Activated CD8-positive, alpha-beta T cell treated with anti-CD3 and anti-CD28 coated beads for 36 hours (primary cell): ENCODE results near the gene GAS6. TPM values are rescaled to one million over a fixed set of nuclear protein-coding genes. Genes with fewer than 3 reads are reported as not detected.

Experiments used
- ATAC-seq: fragments of 200-7000 bp; cut with Tn5 transposase; one replicate; pipeline ENCODE4 v1.10.0; 2021; ENCODE audit warnings: mild to moderate bottlenecking, moderate library complexity
- CTCF ChIA-PET: fragments of 350-600 bp; sonication (Branson Sonifier 250); formaldehyde crosslinking; loops from one replicate; lab custom pipeline; 2021; ENCODE audit warnings: antibody characterized with exemption; lab: Charles Lee
- POLR2A ChIA-PET: fragments of 350-600 bp; sonication (Branson Sonifier 250); formaldehyde crosslinking; loops from one replicate; lab custom pipeline; 2021; ENCODE audit warnings: antibody characterized with exemption; lab: Charles Lee
- DNase-seq: peaks from one replicate; pipeline ENCODE4 v3.0.0-alpha.2; 2020
- H3K27ac Mint-ChIP-seq: one replicate; pipeline ENCODE4 v1.8.0; 2021; ENCODE audit warnings: mild to moderate bottlenecking, mixed read lengths
- H3K27me3 Mint-ChIP-seq: one replicate; pipeline ENCODE4 v1.8.0; 2021; ENCODE audit warnings: mixed read lengths
- H3K36me3 Mint-ChIP-seq: one replicate; pipeline ENCODE4 v1.8.0; 2021; ENCODE audit warnings: low read depth, mixed read lengths
- H3K4me1 Mint-ChIP-seq: one replicate; pipeline ENCODE4 v1.8.0; 2021; ENCODE audit warnings: low read depth, mixed read lengths
- H3K4me3 Mint-ChIP-seq: one replicate; pipeline ENCODE4 v1.8.0; 2021; ENCODE audit warnings: mild to moderate bottlenecking, moderate library complexity, mixed read lengths
- H3K9me3 Mint-ChIP-seq: one replicate; pipeline ENCODE4 v1.8.0; 2021; ENCODE audit warnings: mixed read lengths
- CTCF ChIP-seq: fragments of 200-600 bp; IDR thresholded peaks from one replicate; pipeline ENCODE4 v1.8.0; 2022; ENCODE audit warnings: antibody characterized with exemption, mild to moderate bottlenecking
- intact Hi-C: fragments of 100-400 bp; cut with micrococcal nuclease; formaldehyde crosslinking; loops from one replicate; pipeline ENCODE4 v1.10.0; 2022
- total RNA-seq, 2 experiments: library from RNA; stranded (reverse); gene quantifications; one replicate each; pipeline ENCODE4 v1.2.3, GENCODE V29; 2021

The GAS6 gene
- total RNA-seq, 2 experiments from 2014 or later, result 0.23 to 0.25 TPM

- Mint-ChIP-seq H3K4me1 (peaks cover 17% of the 10 kb centered on the region), H3K27ac (peak overlapping the region; percentile 55), H3K4me3 (peak overlapping the region; percentile 13), H3K36me3 (peaks cover 2% of the 10 kb centered on the region), H3K9me3 (no peaks in the 10 kb centered on the region), H3K27me3 (peaks cover 5% of the 10 kb centered on the region)
- DNase-seq (no peak), ATAC-seq (peak; percentile 46)
- intact Hi-C loops, result no loop called here
- ChIA-PET POLR2A (no interaction called here), CTCF (no interaction called here)
- TF ChIP-seq CTCF, result no peak
These were observed 12.7 kb upstream of the GAS6 start for GRCh38 chr13:113876346-113877148.

GRCh38 chr13:113875837-113876281 is 12.0 kb upstream of the GAS6 start:
- Mint-ChIP-seq H3K4me3 (peak overlapping the region; percentile 13), H3K27me3 (peaks cover 6% of the 10 kb centered on the region), H3K9me3 (no peaks in the 10 kb centered on the region), H3K4me1 (peaks cover 12% of the 10 kb centered on the region), H3K36me3 (peaks cover 2% of the 10 kb centered on the region), H3K27ac (peak overlapping the region; percentile 59)
- POLR2A ChIA-PET, result no interaction called here
- TF ChIP-seq CTCF, result no peak
- intact Hi-C loops, result no loop called here
- CTCF ChIA-PET, result no interaction called here
- peak; percentile 77 for ATAC-seq
- peak; percentile 33 for DNase-seq

- Mint-ChIP-seq H3K4me1 (peaks cover 10% of the 10 kb centered on the region), H3K4me3 (no peak overlapping the region), H3K27me3 (peaks cover 6% of the 10 kb centered on the region), H3K9me3 (no peaks in the 10 kb centered on the region), H3K36me3 (peaks cover 2% of the 10 kb centered on the region), H3K27ac (no peak overlapping the region)
- DNase-seq, result no peak
- intact Hi-C loops, result no loop called here
- CTCF ChIA-PET, result no interaction called here
- POLR2A ChIA-PET, result no interaction called here
- TF ChIP-seq CTCF, result no peak
- ATAC-seq, result peak; percentile 35
These were observed 11.5 kb upstream of the GAS6 start for GRCh38 chr13:113875429-113875815.

GRCh38 chr13:113874579-113875428 is 10.9 kb upstream of the GAS6 start:
- ATAC-seq, result no peak
- H3K27ac Mint-ChIP-seq, result no peak overlapping the region
- intact Hi-C loops, result no loop called here
- CTCF ChIA-PET, result no interaction called here
- DNase-seq, result no peak
- peaks cover 9% of the 10 kb centered on the region for H3K27me3 Mint-ChIP-seq
- peaks cover 2% of the 10 kb centered on the region for H3K36me3 Mint-ChIP-seq
- no peak for TF ChIP-seq CTCF
- H3K4me1 Mint-ChIP-seq, result peaks cover 10% of the 10 kb centered on the region
- POLR2A ChIA-PET, result no interaction called here
- H3K9me3 Mint-ChIP-seq, result no peaks in the 10 kb centered on the region
- no peak overlapping the region for H3K4me3 Mint-ChIP-seq

- POLR2A ChIA-PET, result no interaction called here
- DNase-seq (no peak), ATAC-seq (no peak)
- H3K27me3 Mint-ChIP-seq, result peaks cover 11% of the 10 kb centered on the region
- H3K9me3 Mint-ChIP-seq, result no peaks in the 10 kb centered on the region
- no peak overlapping the region for H3K4me3 Mint-ChIP-seq
- TF ChIP-seq CTCF, result no peak
- peaks cover 2% of the 10 kb centered on the region for H3K36me3 Mint-ChIP-seq
- CTCF ChIA-PET, result no interaction called here
- no peak overlapping the region for H3K27ac Mint-ChIP-seq
- H3K4me1 Mint-ChIP-seq, result peaks cover 10% of the 10 kb centered on the region
- intact Hi-C loops, result no loop called here
These were observed 10.3 kb upstream of the GAS6 start for GRCh38 chr13:113874177-113874576.
